Astrocyte (in vitro differentiated cells and primary cell): ENCODE results near the gene CAPS. TPM values are rescaled to one million over a fixed set of nuclear protein-coding genes. Genes with fewer than 3 reads are reported as not detected.

ENCODE experiments used
- DNase-seq: peaks from one replicate; pipeline ENCODE4 v3.0.0-alpha.2; 2010; ENCODE audit warnings: low read depth
- FAIRE-seq: peaks from 2 replicates; lab custom pipeline; 2011; peaks lifted over from hg19 to GRCh38; lab: Jason Lieb, UNC
- H2AFZ ChIP-seq: 2 replicates; pipeline ENCODE4 v1.6.0; 2012; ENCODE audit warnings: low read depth, low read length, inconsistent platforms
- H3K27ac ChIP-seq: 2 replicates; pipeline ENCODE4 v1.5.1; 2011; ENCODE audit warnings: low read depth, low read length, inconsistent platforms
- H3K27me3 ChIP-seq: 2 replicates; pipeline ENCODE4 v1.6.0; 2011; ENCODE audit warnings: low read length, inconsistent platforms; ENCODE audit not compliant: insufficient read depth
- H3K36me3 ChIP-seq: 2 replicates; pipeline ENCODE4 v1.5.1; 2011; ENCODE audit warnings: low read length, inconsistent platforms; ENCODE audit not compliant: insufficient read depth
- H3K4me1 ChIP-seq: 2 replicates; pipeline ENCODE4 v1.5.1; 2011; ENCODE audit warnings: low read length, inconsistent platforms; ENCODE audit not compliant: insufficient read depth
- H3K4me2 ChIP-seq: 2 replicates; pipeline ENCODE4 v1.6.0; 2012; ENCODE audit warnings: low read length, inconsistent platforms
- H3K4me3 ChIP-seq: 2 replicates; pipeline ENCODE4 v1.5.1; 2011; ENCODE audit warnings: low read depth, mild to moderate bottlenecking, low read length, inconsistent platforms; ENCODE audit not compliant: insufficient read depth
- H3K79me2 ChIP-seq: 2 replicates; pipeline ENCODE4 v1.6.0; 2012; ENCODE audit warnings: mild to moderate bottlenecking, low read length, inconsistent platforms; ENCODE audit not compliant: insufficient read depth
- H3K9ac ChIP-seq: 2 replicates; pipeline ENCODE4 v1.6.0; 2012; ENCODE audit warnings: mild to moderate bottlenecking, low read length, inconsistent platforms
- H3K9me3 ChIP-seq: 2 replicates; pipeline ENCODE4 v1.5.1; 2012; ENCODE audit warnings: low read depth, mild to moderate bottlenecking, low read length, inconsistent platforms; ENCODE audit not compliant: insufficient read depth
- H4K20me1 ChIP-seq: 2 replicates; pipeline ENCODE4 v1.6.0; 2012; ENCODE audit warnings: low read length, inconsistent platforms; ENCODE audit not compliant: insufficient read depth
- H3K27ac Mint-ChIP-seq: one replicate; pipeline ENCODE4 v1.8.0; 2021; ENCODE audit warnings: mild to moderate bottlenecking, mixed read lengths; ENCODE audit not compliant: unreplicated experiment
- H3K27me3 Mint-ChIP-seq: one replicate; pipeline ENCODE4 v1.8.0; 2021; ENCODE audit warnings: low read depth, mixed read lengths; ENCODE audit not compliant: unreplicated experiment
- H3K36me3 Mint-ChIP-seq: one replicate; pipeline ENCODE4 v1.8.0; 2021; ENCODE audit warnings: low read depth, mixed read lengths; ENCODE audit not compliant: unreplicated experiment
- H3K4me1 Mint-ChIP-seq: one replicate; pipeline ENCODE4 v1.8.0; 2021; ENCODE audit warnings: low read depth, mixed read lengths; ENCODE audit not compliant: unreplicated experiment
- H3K4me3 Mint-ChIP-seq: one replicate; pipeline ENCODE4 v1.8.0; 2021; ENCODE audit warnings: mild to moderate bottlenecking, moderate library complexity, mixed read lengths; ENCODE audit not compliant: unreplicated experiment
- H3K9me3 Mint-ChIP-seq: one replicate; pipeline ENCODE4 v1.8.0; 2021; ENCODE audit warnings: mild to moderate bottlenecking, mixed read lengths; ENCODE audit not compliant: unreplicated experiment
- CTCF ChIP-seq: IDR thresholded peaks from 2 replicates; pipeline ENCODE4 v1.5.1; 2011; ENCODE audit warnings: low read depth, mild to moderate bottlenecking, inconsistent platforms, low read length, moderate library complexity; ENCODE audit not compliant: insufficient read depth
- EZH2 ChIP-seq: IDR thresholded peaks from 2 replicates; pipeline ENCODE4 v1.6.1; 2012; ENCODE audit warnings: mild to moderate bottlenecking, low read length, inconsistent platforms; ENCODE audit not compliant: insufficient read depth
- total RNA-seq: library from RNA; stranded (reverse); gene quantifications from 2 replicates; pipeline ENCODE4 v1.2.1, GENCODE V29; 2021

CAPS gene
- total RNA-seq, 1 donor from 2014 or later: 6.2 TPM

- DNase-seq (no peak), FAIRE-seq (no peak)
- Mint-ChIP-seq H3K4me3 (no peak overlapping the region), H3K27ac (no peak overlapping the region), H3K27me3 (no peaks in the 10 kb centered on the region), H3K36me3 (peaks cover 7% of the 10 kb centered on the region), H3K9me3 (no peaks in the 10 kb centered on the region), H3K4me1 (peaks cover 6% of the 10 kb centered on the region)
- Histone ChIP-seq H3K9me3 (no peaks in the 10 kb centered on the region), H3K9ac (no peak overlapping the region), H3K79me2 (peaks cover 60% of the 10 kb centered on the region), H3K27me3 (no peaks in the 10 kb centered on the region), H3K4me1 (peaks cover 9% of the 10 kb centered on the region), H3K27ac (no peak overlapping the region), H2AFZ (no peak overlapping the region), H3K4me3 (no peak overlapping the region), H4K20me1 (peaks cover 63% of the 10 kb centered on the region), H3K36me3 (peaks cover 5% of the 10 kb centered on the region), H3K4me2 (no peak overlapping the region)
- TF ChIP-seq CTCF (no peak), EZH2 (no peak)
Observed at GRCh38 chr19:5899728-5900526, 14.1 kb upstream of the CAPS start.

GRCh38 chr19:5900976-5901375, 13.1 kb upstream of the CAPS start:
- no peaks in the 10 kb centered on the region for H3K27me3 Mint-ChIP-seq
- no peak overlapping the region for H3K27ac Mint-ChIP-seq
- no peak overlapping the region for H3K4me2 ChIP-seq

More at GRCh38 chr19:5900976-5901375, 13.1 kb upstream of the CAPS start:
- Histone ChIP-seq H3K27me3 (no peaks in the 10 kb centered on the region), H3K4me1 (peaks cover 15% of the 10 kb centered on the region), H3K36me3 (peaks cover 5% of the 10 kb centered on the region), H3K9me3 (no peaks in the 10 kb centered on the region), H3K27ac (no peak overlapping the region), H3K79me2 (peaks cover 60% of the 10 kb centered on the region), H3K4me3 (no peak overlapping the region), H3K9ac (peak overlapping the region; percentile 18), H2AFZ (no peak overlapping the region), H4K20me1 (peaks cover 53% of the 10 kb centered on the region)
- no peak for DNase-seq
- peak overlapping the region; percentile 54 for H3K4me3 Mint-ChIP-seq
- peaks cover 7% of the 10 kb centered on the region for H3K36me3 Mint-ChIP-seq
- no peaks in the 10 kb centered on the region for H3K9me3 Mint-ChIP-seq
- FAIRE-seq: no peak
- TF ChIP-seq EZH2 (no peak), CTCF (no peak)
- H3K4me1 Mint-ChIP-seq: peaks cover 6% of the 10 kb centered on the region
